ENCODE data around the gene GRIN2C.

GRCh38 chr17:74881073-74881472 is 21.4 kb upstream of the GRIN2C start:
- TF ChIP-seq CTCF (IDR thresholded peaks at IDR 0.05) (no peak), POLR2A (IDR thresholded peaks at IDR 0.05) (no peak)
